A549 (cell line): Measurements from ENCODE around the gene ZYG11B. TPM values are rescaled to one million over a fixed set of nuclear protein-coding genes. Genes with fewer than 3 reads are reported as not detected.
A peak's percentile ranks its signal among the peaks of the same experiment; 100 is the strongest.
"Not testable (repeated sequence)": the region's sequence is repeated elsewhere in the genome, so short reads cannot be mapped to it uniquely, and the experiment has no call there.

ENCODE experiments used
- ATAC-seq, 2 experiments: fragments of 200-7000 bp in 1 of 2; fragments of >200 bp in 1 of 2; cut with Nextera tagmentation in 1 of 2; cut with Tn5 transposase in 1 of 2; 3 replicates each; pipeline versions ENCODE4 v1.8.0 to v1.9.1; 2018 to 2020; ENCODE audit warnings: mild to moderate bottlenecking in 1 of 2, moderate library complexity in 1 of 2
- CTCF ChIA-PET: fragments of 300-600 bp; sonication (Branson Sonifier 250); formaldehyde crosslinking; extraction: SDS; loops from one replicate; lab custom pipeline; 2021; ENCODE audit warnings: antibody characterized with exemption, inconsistent platforms; lab: Yijun Ruan, JAX
- POLR2A ChIA-PET: fragments of 350-600 bp; formaldehyde crosslinking; extraction: SDS; loops from one replicate; lab custom pipeline; 2021; ENCODE audit warnings: antibody characterized with exemption, inconsistent platforms; lab: Yijun Ruan, JAX
- DNase-seq, 2 experiments: peaks; one replicate each; pipeline versions ENCODE4 v3.0.0 to v3.0.0-alpha.2; 2011 to 2016; ENCODE audit warnings: low read depth in 1 of 2, low spot score in 1 of 2
- FAIRE-seq: peaks from 2 replicates; lab custom pipeline; 2011; peaks lifted over from hg19 to GRCh38; lab: Jason Lieb, UNC
- H3K27ac ChIP-seq, 2 experiments: fragments of >200 bp; sonication (Bioruptor Twin); formaldehyde crosslinking; 3 replicates each; pipeline ENCODE4 v1.5.1; 2016 to 2017
- H3K4me1 ChIP-seq: fragments of >200 bp; sonication (Bioruptor Twin); formaldehyde crosslinking; 3 replicates; pipeline ENCODE4 v1.6.1; 2016
- H3K4me2 ChIP-seq: fragments of >200 bp; sonication (Bioruptor Twin); formaldehyde crosslinking; 3 replicates; pipeline ENCODE4 v1.6.1; 2016
- H3K4me3 ChIP-seq: fragments of >200 bp; sonication (Bioruptor Twin); formaldehyde crosslinking; 3 replicates; pipeline ENCODE4 v1.5.1; 2016
- H3K9me3 ChIP-seq: fragments of >200 bp; sonication (Bioruptor Twin); formaldehyde crosslinking; 3 replicates; pipeline ENCODE4 v1.6.1; 2016
- ATOH8 ChIP-seq: fragments of 250-450 bp; sonication (Bioruptor Pico); IDR thresholded peaks from 2 replicates; pipeline ENCODE4 v1.5.0; 2020; ENCODE audit warnings: low read depth, mild to moderate bottlenecking, moderate library complexity
- BCL3 ChIP-seq: fragments of >200 bp; sonication (Bioruptor Twin); formaldehyde crosslinking; IDR thresholded peaks from 3 replicates; pipeline ENCODE4 v1.6.1; 2016
- BHLHE40 ChIP-seq: IDR thresholded peaks from 2 replicates; pipeline ENCODE4 v1.6.1; 2012; ENCODE audit warnings: low read depth, low read length, inconsistent platforms
- CHD2 ChIP-seq: fragments of 150-350 bp; IDR thresholded peaks from 2 replicates; pipeline ENCODE4 v1.6.1; 2014; ENCODE audit warnings: low read length; ENCODE audit not compliant: partially characterized antibody
- CHD4 ChIP-seq: fragments of 200-600 bp; sonication (generic); IDR thresholded peaks from 2 replicates; pipeline ENCODE4 v1.6.1; 2016; ENCODE audit warnings: antibody characterized with exemption, mild to moderate bottlenecking, borderline replicate concordance
- EHF ChIP-seq: fragments of 250-450 bp; sonication (Bioruptor Pico); IDR thresholded peaks from 2 replicates; pipeline ENCODE4 v1.5.0; 2020; ENCODE audit warnings: mild to moderate bottlenecking
- ESRRA ChIP-seq: fragments of 150-350 bp; IDR thresholded peaks from 2 replicates; pipeline ENCODE4 v1.6.1; 2014; ENCODE audit warnings: mild to moderate bottlenecking, low read length, borderline replicate concordance
- GATA3 ChIP-seq: IDR thresholded peaks from 2 replicates; pipeline ENCODE4 v1.6.1; 2012; ENCODE audit warnings: borderline replicate concordance
- HOXB5 ChIP-seq: fragments of 250-450 bp; sonication (Bioruptor Pico); IDR thresholded peaks from 2 replicates; pipeline ENCODE4 v1.5.0; 2020; ENCODE audit warnings: mild to moderate bottlenecking, moderate library complexity
- MAFK ChIP-seq: fragments of 450-650 bp; IDR thresholded peaks from 2 replicates; pipeline ENCODE4 v1.6.1; 2014; ENCODE audit not compliant: partially characterized antibody
- MAX ChIP-seq: IDR thresholded peaks from 2 replicates; pipeline ENCODE4 v1.6.1; 2012
- MYC ChIP-seq: IDR thresholded peaks from 2 replicates; pipeline ENCODE4 v1.6.1; 2012; ENCODE audit warnings: mild to moderate bottlenecking, inconsistent platforms, low read length, improper control_type of control experiment, borderline replicate concordance
- PHF8 ChIP-seq: fragments of 200-600 bp; sonication (generic); IDR thresholded peaks from 2 replicates; pipeline ENCODE4 v1.6.1; 2016; ENCODE audit warnings: low read depth, mild to moderate bottlenecking, antibody characterized with exemption, moderate library complexity, borderline replicate concordance
- SMC3 ChIP-seq: fragments of >200 bp; sonication (Bioruptor Twin); formaldehyde crosslinking; IDR thresholded peaks from 3 replicates; pipeline ENCODE4 v1.6.1; 2018; ENCODE audit warnings: inconsistent platforms
- TP53 ChIP-seq: fragments of 250-450 bp; sonication (Bioruptor Pico); IDR thresholded peaks from 2 replicates; pipeline ENCODE4 v1.5.0; 2021; ENCODE audit warnings: mild to moderate bottlenecking, moderate library complexity
- ZC3H11A ChIP-seq: fragments of 450-650 bp; IDR thresholded peaks from 2 replicates; pipeline ENCODE4 v1.6.1; 2014; ENCODE audit warnings: antibody characterized with exemption, mild to moderate bottlenecking
- WGBS: methylation state at CpG from one replicate; pipeline ENCODE4 v1.1.6; 2017; ENCODE audit errors: missing lambda C conversion rate; 5-methylcytosine and 5-hydroxymethylcytosine counted together
- polyA plus RNA-seq, 4 experiments: library from polyadenylated mRNA; depleted of rRNA in 3 of 4; stranded (reverse); fragments of >200 nt; fragmentation: RNase III in 1 of 4; extraction: RNeasy Plus Mini Kit Qiagen cat#74134 plus additional on column Dnase treatment in 1 of 4; gene quantifications; 2 replicates in 3 of 4; 3 replicates in 1 of 4; pipeline ENCODE4 v1.2.3, GENCODE V29; 2011 to 2017
- TF ChIP-seq, protein P1 (sequence below): IDR thresholded peaks from 2 replicates; pipeline ENCODE4 v1.6.1; 2012; ENCODE audit warnings: low read depth, borderline replicate concordance
- TF ChIP-seq, protein P2 (sequence below): fragments of 200-600 bp; sonication (generic); IDR thresholded peaks from 2 replicates; pipeline ENCODE4 v1.6.1; 2016; ENCODE audit warnings: antibody characterized with exemption, mild to moderate bottlenecking, moderate library complexity
- TF ChIP-seq, protein P3 (sequence below): fragments of 150-350 bp; IDR thresholded peaks from 2 replicates; pipeline ENCODE4 v1.6.1; 2014; ENCODE audit warnings: low read depth, mild to moderate bottlenecking, low read length
- TF ChIP-seq, protein P4 (sequence below): fragments of 250-450 bp; sonication (Bioruptor Pico); IDR thresholded peaks from 2 replicates; pipeline ENCODE4 v1.5.0; 2021; ENCODE audit warnings: mild to moderate bottlenecking, moderate library complexity, borderline replicate concordance
- TF ChIP-seq, protein P5 (sequence below): fragments of 450-650 bp; IDR thresholded peaks from 2 replicates; pipeline ENCODE4 v1.6.1; 2014; ENCODE audit warnings: antibody characterized with exemption

ZYG11B gene
- polyA plus RNA-seq, 2 of the 4 experiments (the other 2 are of a cell fraction) = 5.8 to 14.1 TPM

DNA sequence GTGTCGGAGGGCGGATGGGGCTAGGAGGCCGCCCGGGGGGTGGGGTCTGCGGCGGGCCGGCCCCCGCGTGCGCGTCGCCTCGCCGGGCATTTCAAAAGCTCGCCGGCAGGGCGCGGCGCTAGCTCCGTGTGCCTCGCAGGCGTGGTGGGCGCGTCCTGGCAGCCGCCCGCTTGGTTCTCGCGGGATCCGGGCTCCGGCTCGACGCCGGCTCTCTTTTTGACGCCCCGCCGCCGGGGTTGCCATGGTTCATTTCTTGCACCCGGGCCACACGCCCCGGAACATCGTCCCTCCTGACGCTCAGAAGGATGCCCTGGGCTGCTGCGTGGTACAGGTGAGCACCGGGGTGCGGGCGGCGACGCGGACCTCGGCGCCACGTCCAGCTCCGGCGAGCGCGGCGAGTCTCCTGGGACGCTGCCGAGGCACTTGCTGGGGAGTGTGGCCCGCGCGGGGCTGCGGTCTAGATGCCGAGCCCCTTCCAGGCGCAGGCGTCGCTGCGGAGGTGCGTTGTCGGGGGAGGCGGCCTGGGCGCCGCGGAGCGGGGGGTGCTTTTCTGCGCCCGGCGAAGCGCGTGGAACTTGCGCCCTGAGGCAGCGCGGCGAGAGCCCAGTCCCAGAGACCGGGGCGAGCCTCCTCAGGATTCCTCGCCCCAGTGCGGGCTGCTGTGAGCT is 116.5 kb downstream of the ZYG11B start, which contains the start of gene ZYG11A:
ZYG11A (plus strand) TSS at position 118 of the 668 bp plus-strand sequence; CDS start at position 242, 124 bp downstream.
- Histone ChIP-seq H3K4me3 (peak within 1 kb of the TSS; percentile 91), H3K4me1 (peaks cover 4% of the 10 kb centered on the region; the same call in 1 of the 3 replicates), H3K27ac (peak within 1 kb of the TSS; percentile 82 to 96), H3K9me3 (no peaks in the 10 kb centered on the region), H3K4me2 (peak within 1 kb of the TSS; percentile 83)
- peak; percentile 61 to 91 for DNase-seq
- WGBS = under 1% methylated on average over 22 of the region's 88 CpGs
- ATAC-seq = peak; percentile 93 to 96
- TF ChIP-seq ESRRA = no peak
- 0 out of 2 replicates have a peak, but pooled peaks have one; percentile 54 for TF ChIP-seq HOXB5
- 0 out of 2 replicates have a peak, but pooled peaks have one; percentile 19 for TF ChIP-seq GATA3
- no peak for TF ChIP-seq TP53 (CRISPR knock-in tag)
- no peak for TF ChIP-seq MAFK
- 0 out of 3 replicates have a peak, but pooled peaks have one; percentile 54 for TF ChIP-seq BCL3
- TF ChIP-seq, protein P1, sequence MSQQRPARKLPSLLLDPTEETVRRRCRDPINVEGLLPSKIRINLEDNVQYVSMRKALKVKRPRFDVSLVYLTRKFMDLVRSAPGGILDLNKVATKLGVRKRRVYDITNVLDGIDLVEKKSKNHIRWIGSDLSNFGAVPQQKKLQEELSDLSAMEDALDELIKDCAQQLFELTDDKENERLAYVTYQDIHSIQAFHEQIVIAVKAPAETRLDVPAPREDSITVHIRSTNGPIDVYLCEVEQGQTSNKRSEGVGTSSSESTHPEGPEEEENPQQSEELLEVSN = peak; percentile 97
- 0 out of 2 replicates have a peak, but pooled peaks have one; percentile 33 for TF ChIP-seq MYC
- TF ChIP-seq PHF8 = peak; percentile 32
- TF ChIP-seq, protein P2, sequence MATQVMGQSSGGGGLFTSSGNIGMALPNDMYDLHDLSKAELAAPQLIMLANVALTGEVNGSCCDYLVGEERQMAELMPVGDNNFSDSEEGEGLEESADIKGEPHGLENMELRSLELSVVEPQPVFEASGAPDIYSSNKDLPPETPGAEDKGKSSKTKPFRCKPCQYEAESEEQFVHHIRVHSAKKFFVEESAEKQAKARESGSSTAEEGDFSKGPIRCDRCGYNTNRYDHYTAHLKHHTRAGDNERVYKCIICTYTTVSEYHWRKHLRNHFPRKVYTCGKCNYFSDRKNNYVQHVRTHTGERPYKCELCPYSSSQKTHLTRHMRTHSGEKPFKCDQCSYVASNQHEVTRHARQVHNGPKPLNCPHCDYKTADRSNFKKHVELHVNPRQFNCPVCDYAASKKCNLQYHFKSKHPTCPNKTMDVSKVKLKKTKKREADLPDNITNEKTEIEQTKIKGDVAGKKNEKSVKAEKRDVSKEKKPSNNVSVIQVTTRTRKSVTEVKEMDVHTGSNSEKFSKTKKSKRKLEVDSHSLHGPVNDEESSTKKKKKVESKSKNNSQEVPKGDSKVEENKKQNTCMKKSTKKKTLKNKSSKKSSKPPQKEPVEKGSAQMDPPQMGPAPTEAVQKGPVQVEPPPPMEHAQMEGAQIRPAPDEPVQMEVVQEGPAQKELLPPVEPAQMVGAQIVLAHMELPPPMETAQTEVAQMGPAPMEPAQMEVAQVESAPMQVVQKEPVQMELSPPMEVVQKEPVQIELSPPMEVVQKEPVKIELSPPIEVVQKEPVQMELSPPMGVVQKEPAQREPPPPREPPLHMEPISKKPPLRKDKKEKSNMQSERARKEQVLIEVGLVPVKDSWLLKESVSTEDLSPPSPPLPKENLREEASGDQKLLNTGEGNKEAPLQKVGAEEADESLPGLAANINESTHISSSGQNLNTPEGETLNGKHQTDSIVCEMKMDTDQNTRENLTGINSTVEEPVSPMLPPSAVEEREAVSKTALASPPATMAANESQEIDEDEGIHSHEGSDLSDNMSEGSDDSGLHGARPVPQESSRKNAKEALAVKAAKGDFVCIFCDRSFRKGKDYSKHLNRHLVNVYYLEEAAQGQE = peak; percentile 97
- no peak for TF ChIP-seq SMC3
- TF ChIP-seq EHF (CRISPR knock-in tag) = no peak
- TF ChIP-seq, protein P3, sequence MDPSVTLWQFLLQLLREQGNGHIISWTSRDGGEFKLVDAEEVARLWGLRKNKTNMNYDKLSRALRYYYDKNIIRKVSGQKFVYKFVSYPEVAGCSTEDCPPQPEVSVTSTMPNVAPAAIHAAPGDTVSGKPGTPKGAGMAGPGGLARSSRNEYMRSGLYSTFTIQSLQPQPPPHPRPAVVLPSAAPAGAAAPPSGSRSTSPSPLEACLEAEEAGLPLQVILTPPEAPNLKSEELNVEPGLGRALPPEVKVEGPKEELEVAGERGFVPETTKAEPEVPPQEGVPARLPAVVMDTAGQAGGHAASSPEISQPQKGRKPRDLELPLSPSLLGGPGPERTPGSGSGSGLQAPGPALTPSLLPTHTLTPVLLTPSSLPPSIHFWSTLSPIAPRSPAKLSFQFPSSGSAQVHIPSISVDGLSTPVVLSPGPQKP = no peak
- peak; percentile 97 for TF ChIP-seq MAX
- peak; percentile 95 for TF ChIP-seq CHD2
- no peak for TF ChIP-seq ATOH8 (CRISPR knock-in tag)
- TF ChIP-seq CHD4 = no peak
- TF ChIP-seq, protein P4, sequence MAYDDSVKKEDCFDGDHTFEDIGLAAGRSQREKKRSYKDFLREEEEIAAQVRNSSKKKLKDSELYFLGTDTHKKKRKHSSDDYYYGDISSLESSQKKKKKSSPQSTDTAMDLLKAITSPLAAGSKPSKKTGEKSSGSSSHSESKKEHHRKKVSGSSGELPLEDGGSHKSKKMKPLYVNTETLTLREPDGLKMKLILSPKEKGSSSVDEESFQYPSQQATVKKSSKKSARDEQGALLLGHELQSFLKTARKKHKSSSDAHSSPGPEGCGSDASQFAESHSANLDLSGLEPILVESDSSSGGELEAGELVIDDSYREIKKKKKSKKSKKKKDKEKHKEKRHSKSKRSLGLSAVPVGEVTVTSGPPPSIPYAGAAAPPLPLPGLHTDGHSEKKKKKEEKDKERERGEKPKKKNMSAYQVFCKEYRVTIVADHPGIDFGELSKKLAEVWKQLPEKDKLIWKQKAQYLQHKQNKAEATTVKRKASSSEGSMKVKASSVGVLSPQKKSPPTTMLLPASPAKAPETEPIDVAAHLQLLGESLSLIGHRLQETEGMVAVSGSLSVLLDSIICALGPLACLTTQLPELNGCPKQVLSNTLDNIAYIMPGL (CRISPR knock-in tag) = no peak
- TF ChIP-seq ZC3H11A = no peak
- TF ChIP-seq, protein P5, sequence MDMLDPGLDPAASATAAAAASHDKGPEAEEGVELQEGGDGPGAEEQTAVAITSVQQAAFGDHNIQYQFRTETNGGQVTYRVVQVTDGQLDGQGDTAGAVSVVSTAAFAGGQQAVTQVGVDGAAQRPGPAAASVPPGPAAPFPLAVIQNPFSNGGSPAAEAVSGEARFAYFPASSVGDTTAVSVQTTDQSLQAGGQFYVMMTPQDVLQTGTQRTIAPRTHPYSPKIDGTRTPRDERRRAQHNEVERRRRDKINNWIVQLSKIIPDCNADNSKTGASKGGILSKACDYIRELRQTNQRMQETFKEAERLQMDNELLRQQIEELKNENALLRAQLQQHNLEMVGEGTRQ = no peak
- TF ChIP-seq BHLHE40 = peak; percentile 46
- FAIRE-seq = no peak
- ChIA-PET CTCF (interaction anchor here (0.8 to 1.8 kb wide), 8 partner anchors 14 to 334 kb away, joined by 3 to 5 read pairs (median 3); no protein-coding TSS in a partner anchor), POLR2A (interaction anchor here (0.6 to 1.5 kb wide), 8 partner anchors 9 to 439 kb away, joined by 3 to 5 read pairs (median 4); partner anchors contain the start of genes ECHDC2, ORC1, PRPF38A and ZYG11B)

DNA sequence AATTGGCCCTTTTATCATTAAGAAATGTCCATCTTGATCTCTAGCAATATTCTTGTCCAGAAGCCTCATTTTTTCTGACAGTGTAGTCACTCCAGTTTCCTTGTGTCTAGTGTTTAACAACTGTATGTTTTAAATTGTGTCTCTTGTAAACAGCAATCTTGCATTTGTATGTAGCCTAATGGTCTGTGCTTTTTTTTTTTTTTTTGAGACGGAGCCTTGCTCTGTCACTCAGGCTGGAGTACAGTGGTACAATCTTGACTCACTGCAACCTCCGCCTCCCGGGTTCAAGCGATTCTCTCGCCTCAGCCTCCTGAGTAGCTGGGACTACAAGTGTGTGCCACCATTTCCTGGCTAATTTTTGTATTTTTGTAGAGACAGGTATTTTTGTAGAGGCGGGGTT is 118.9 kb downstream of the ZYG11B start:
- H3K4me1 ChIP-seq, FAIRE-seq, CTCF ChIA-PET, H3K27ac ChIP-seq, ATAC-seq, DNase-seq, H3K4me3 ChIP-seq, POLR2A ChIA-PET, H3K9me3 ChIP-seq: not testable (repeated sequence)
- peak overlapping the region; percentile 83; the same call in 2 of the 3 replicates for H3K4me2 ChIP-seq
- 70% methylated on average over 6 of the region's 6 CpGs for WGBS
